Karpas-422 (cell line): Measurements from ENCODE around the gene RNF7. TPM values are rescaled to one million over a fixed set of nuclear protein-coding genes. Genes with fewer than 3 reads are reported as not detected.

Experiments
- DNase-seq: peaks from one replicate; pipeline ENCODE4 v3.0.0-alpha.2; 2015
- H2AFZ ChIP-seq: fragments of 200-600 bp; sonication (generic); 2 replicates; pipeline ENCODE4 v1.6.1; 2014; ENCODE audit warnings: antibody characterized with exemption, low read length, mixed read lengths
- H3K27ac ChIP-seq: fragments of 200-600 bp; sonication (generic); 2 replicates; pipeline ENCODE4 v1.5.1; 2014; ENCODE audit warnings: mild to moderate bottlenecking, low read length, moderate library complexity
- H3K27me3 ChIP-seq: fragments of 200-600 bp; sonication (generic); 2 replicates; pipeline ENCODE4 v1.6.1; 2014; ENCODE audit warnings: low read length, mixed read lengths
- H3K36me3 ChIP-seq: fragments of 200-600 bp; sonication (generic); 2 replicates; pipeline ENCODE4 v1.6.1; 2014; ENCODE audit warnings: low read length, mixed read lengths; ENCODE audit not compliant: insufficient read depth
- H3K4me1 ChIP-seq: fragments of 200-600 bp; sonication (generic); 2 replicates; pipeline ENCODE4 v1.6.1; 2014; ENCODE audit warnings: mild to moderate bottlenecking, low read length, mixed read lengths
- H3K4me2 ChIP-seq: fragments of 200-600 bp; sonication (generic); 2 replicates; pipeline ENCODE4 v1.6.1; 2014; ENCODE audit warnings: low read length, low read depth, mild to moderate bottlenecking; ENCODE audit not compliant: poor library complexity, severe bottlenecking
- H3K4me3 ChIP-seq: fragments of 200-600 bp; sonication (generic); 2 replicates; pipeline ENCODE4 v1.5.1; 2014; ENCODE audit warnings: mild to moderate bottlenecking, antibody characterized with exemption, low read length, mixed read lengths
- H3K79me2 ChIP-seq: fragments of 200-600 bp; sonication (generic); 2 replicates; pipeline ENCODE4 v1.6.1; 2014; ENCODE audit warnings: mild to moderate bottlenecking, low read length, mixed read lengths
- H3K9ac ChIP-seq: fragments of 200-600 bp; sonication (generic); 2 replicates; pipeline ENCODE4 v1.6.0; 2014; ENCODE audit warnings: low read length
- H3K9me2 ChIP-seq: fragments of 200-600 bp; sonication (generic), shearing (Covaris generic); replicated peaks from 2 replicates; pipeline ENCODE4 v1.6.0; 2014; ENCODE audit warnings: mild to moderate bottlenecking, low read length, moderate library complexity; ENCODE audit not compliant: insufficient read depth
- H3K9me3 ChIP-seq: fragments of 300-700, 200-600 bp; sonication (generic); 2 replicates; pipeline ENCODE4 v1.6.1; 2014; ENCODE audit warnings: low read length, mixed read lengths
- H4K20me1 ChIP-seq: fragments of 200-600 bp; sonication (generic); 2 replicates; pipeline ENCODE4 v1.6.1; 2014; ENCODE audit warnings: mild to moderate bottlenecking, antibody characterized with exemption, low read length, low read depth; ENCODE audit not compliant: insufficient read depth
- total RNA-seq: library from RNA; depleted of rRNA; stranded (reverse); fragments of >200 nt; shearing (Covaris generic); gene quantifications from 2 replicates; pipeline ENCODE4 v1.2.3, GENCODE V29; 2014; ENCODE audit warnings: low replicate concordance

RNF7 gene
- total RNA-seq, 1 experiment from 2014 or later: 63.9 TPM

DNA sequence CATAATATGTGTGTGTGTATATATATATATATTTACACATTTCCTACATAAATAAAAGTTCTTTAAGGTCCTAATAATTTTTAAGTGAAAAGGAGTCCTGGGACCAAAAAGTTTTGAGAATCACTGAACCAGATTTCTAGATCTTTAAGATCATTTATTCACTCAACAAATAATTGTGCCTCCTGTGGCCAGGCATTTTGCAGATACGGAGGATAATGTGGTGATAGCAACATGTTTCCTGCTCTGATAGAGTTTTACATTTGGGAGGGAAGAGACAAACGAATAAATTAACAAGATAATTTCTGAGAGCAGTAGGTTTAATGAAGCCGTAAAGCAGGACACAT lies 448 bp upstream of the RNF7 start:
- H4K20me1 ChIP-seq: 0 out of 2 replicates have a peak, but pooled peaks cover 7% of the 10 kb centered on the region
- H3K79me2 ChIP-seq: peaks cover 45% of the 10 kb centered on the region
- peak overlapping the region; percentile 62 for H3K4me3 ChIP-seq
- no peaks in the 10 kb centered on the region for H3K9me2 ChIP-seq
- H3K27ac ChIP-seq: peak overlapping the region; percentile 59
- peak overlapping the region; percentile 86 for H3K4me2 ChIP-seq
- no peaks in the 10 kb centered on the region for H3K27me3 ChIP-seq
- H3K9ac ChIP-seq: peak overlapping the region; percentile 71
- peaks cover 31% of the 10 kb centered on the region for H3K4me1 ChIP-seq
- peak overlapping the region; percentile 92 for H2AFZ ChIP-seq
- H3K36me3 ChIP-seq: peaks cover 8% of the 10 kb centered on the region; the same call in 1 of the 2 replicates
- H3K9me3 ChIP-seq: no peaks in the 10 kb centered on the region
- no peak for DNase-seq

DNA sequence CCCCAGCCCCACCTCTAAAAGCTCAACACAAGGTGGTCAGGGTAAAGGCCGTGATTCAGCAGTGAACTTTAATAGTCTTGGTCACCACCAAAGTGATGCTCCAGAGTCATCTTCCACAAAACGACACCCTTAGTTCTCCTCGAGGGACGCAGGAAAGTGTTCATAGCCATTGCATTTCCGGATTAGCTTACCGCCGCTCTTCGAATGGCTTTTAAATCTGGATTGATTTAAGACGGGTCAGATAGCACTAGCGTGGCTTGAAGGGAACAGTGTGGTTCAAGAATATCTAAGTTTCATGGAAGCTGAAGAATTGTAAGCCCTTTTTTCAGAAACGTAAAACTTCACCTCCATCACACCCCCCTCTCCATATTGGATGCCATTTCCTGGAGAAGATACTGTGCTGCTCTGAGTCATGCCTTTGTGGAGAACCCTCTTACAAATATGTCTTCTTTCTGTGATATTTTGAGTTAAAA lies 829 bp downstream of the RNF7 start:
- H3K4me3 ChIP-seq: peak overlapping the region; percentile 85
- peak; percentile 75 for DNase-seq
- no peaks in the 10 kb centered on the region for H3K27me3 ChIP-seq
- peak overlapping the region; percentile 93 for H3K4me2 ChIP-seq
- peaks cover 58% of the 10 kb centered on the region for H3K79me2 ChIP-seq
- peaks cover 31% of the 10 kb centered on the region for H3K4me1 ChIP-seq
- peak overlapping the region; percentile 93 for H3K9ac ChIP-seq
- peak overlapping the region; percentile 52; the same call in 1 of the 2 replicates for H3K27ac ChIP-seq
- peaks cover 15% of the 10 kb centered on the region; the same call in 1 of the 2 replicates for H3K36me3 ChIP-seq
- no peaks in the 10 kb centered on the region for H3K9me2 ChIP-seq
- H4K20me1 ChIP-seq: peaks cover 15% of the 10 kb centered on the region
- H3K9me3 ChIP-seq: no peaks in the 10 kb centered on the region
- H2AFZ ChIP-seq: no peak overlapping the region

DNA sequence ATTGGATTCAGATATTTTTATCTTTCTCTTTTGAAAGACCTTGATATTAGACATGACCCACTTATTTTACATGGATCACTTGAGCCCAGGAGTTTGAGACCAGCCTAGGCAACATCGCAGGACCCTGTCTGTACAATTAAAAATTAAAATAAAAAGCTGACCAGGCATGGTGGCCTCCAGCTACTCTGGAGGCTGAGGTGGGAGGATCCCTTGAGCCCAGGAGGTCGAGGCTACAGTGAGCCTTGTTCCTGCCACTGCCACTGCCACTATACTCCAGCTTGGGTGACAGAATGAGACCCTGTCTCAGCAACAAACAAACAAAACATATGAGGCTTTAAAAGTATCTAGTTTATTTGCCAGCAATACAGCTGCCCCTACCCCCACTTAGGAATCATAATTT lies 1.6 kb downstream of the RNF7 start:
- DNase-seq: no peak
- Histone ChIP-seq H3K9me3 (no peaks in the 10 kb centered on the region), H3K4me2 (peak overlapping the region; percentile 93), H3K79me2 (peaks cover 66% of the 10 kb centered on the region), H2AFZ (no peak overlapping the region), H4K20me1 (peaks cover 23% of the 10 kb centered on the region), H3K36me3 (peaks cover 23% of the 10 kb centered on the region), H3K27me3 (no peaks in the 10 kb centered on the region), H3K9ac (peak overlapping the region; percentile 93), H3K4me1 (peaks cover 31% of the 10 kb centered on the region), H3K4me3 (peak overlapping the region; percentile 85), H3K9me2 (no peaks in the 10 kb centered on the region), H3K27ac (no peak overlapping the region)

DNA sequence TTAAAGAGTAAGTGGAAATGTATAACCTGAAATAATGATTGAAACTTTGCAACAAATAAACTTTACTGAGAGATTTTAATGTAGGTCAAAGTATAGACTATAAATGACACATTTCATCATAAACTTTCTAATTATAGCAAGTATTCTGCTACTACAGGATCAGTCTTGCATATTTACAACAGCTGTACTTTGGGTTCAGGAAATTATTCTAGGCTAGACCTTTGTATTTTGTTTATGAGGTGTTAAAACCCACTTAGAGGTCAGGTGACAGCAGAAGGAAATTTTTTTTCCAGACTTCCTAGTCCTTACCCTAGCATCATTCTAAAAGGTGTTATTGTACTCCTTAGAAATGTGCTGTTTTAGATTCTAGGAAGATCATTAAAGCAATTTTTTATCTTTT lies 2.3 kb downstream of the RNF7 start:
- Histone ChIP-seq H3K9me2 (no peaks in the 10 kb centered on the region), H3K27me3 (no peaks in the 10 kb centered on the region), H3K36me3 (peaks cover 29% of the 10 kb centered on the region), H3K4me2 (peak overlapping the region; percentile 93), H2AFZ (no peak overlapping the region), H4K20me1 (peaks cover 24% of the 10 kb centered on the region), H3K27ac (no peak overlapping the region), H3K9me3 (no peaks in the 10 kb centered on the region), H3K4me3 (peak overlapping the region; percentile 85; the same call in 1 of the 2 replicates), H3K4me1 (peaks cover 31% of the 10 kb centered on the region), H3K79me2 (peaks cover 70% of the 10 kb centered on the region), H3K9ac (peak overlapping the region; percentile 93; the same call in 1 of the 2 replicates)
- no peak for DNase-seq

DNA sequence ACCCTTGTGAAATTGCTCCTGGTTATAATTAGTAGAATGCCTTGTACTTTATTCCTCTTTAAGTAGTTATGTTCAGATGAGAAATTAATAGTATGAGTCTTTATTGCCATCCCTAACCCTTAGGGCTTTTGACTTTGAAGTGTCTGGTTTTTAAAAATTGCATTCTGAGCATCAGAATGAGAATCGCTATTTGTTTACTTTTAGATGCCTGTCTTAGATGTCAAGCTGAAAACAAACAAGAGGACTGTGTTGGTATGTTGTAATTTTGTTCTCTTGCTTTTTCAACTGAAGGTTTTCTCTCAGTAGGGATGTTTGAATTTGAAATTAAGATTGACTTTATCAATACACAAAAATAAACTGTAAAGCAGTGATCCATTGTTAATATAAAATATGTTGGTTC lies 5.2 kb downstream of the RNF7 start:
- Histone ChIP-seq H3K4me1 (peaks cover 21% of the 10 kb centered on the region), H3K79me2 (peaks cover 74% of the 10 kb centered on the region), H3K27ac (no peak overlapping the region), H3K36me3 (peaks cover 46% of the 10 kb centered on the region), H3K9ac (no peak overlapping the region), H3K27me3 (no peaks in the 10 kb centered on the region), H3K4me2 (no peak overlapping the region), H3K9me3 (no peaks in the 10 kb centered on the region), H2AFZ (no peak overlapping the region), H4K20me1 (peaks cover 24% of the 10 kb centered on the region), H3K9me2 (no peaks in the 10 kb centered on the region), H3K4me3 (no peak overlapping the region)
- no peak for DNase-seq

DNA sequence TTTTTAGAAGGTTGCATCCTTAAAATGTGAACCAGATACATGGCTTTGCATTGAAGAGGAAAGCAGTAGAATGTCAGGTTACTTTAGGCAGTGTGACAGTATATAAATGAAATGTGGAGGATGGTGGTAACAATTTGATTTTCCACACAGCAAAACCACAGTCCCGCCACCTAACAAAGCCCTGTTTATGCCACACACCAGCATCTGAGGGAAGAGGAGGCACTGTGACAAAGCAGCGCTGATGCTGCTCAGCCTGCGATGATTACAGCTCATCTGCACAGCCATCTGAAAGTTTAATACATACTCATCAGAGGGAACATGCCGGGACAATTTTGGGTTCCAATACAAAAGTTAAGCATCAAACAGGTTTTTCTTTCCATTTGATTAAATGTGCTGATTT lies 8.9 kb downstream of the RNF7 start:
- Histone ChIP-seq H4K20me1 (peaks cover 17% of the 10 kb centered on the region), H3K9me2 (no peaks in the 10 kb centered on the region), H3K9ac (no peak overlapping the region), H3K79me2 (peaks cover 37% of the 10 kb centered on the region), H2AFZ (no peak overlapping the region), H3K27ac (no peak overlapping the region), H3K36me3 (peaks cover 38% of the 10 kb centered on the region), H3K27me3 (no peaks in the 10 kb centered on the region), H3K4me2 (no peak overlapping the region), H3K9me3 (no peaks in the 10 kb centered on the region), H3K4me3 (no peak overlapping the region), H3K4me1 (no peaks in the 10 kb centered on the region)
- no peak for DNase-seq

DNA sequence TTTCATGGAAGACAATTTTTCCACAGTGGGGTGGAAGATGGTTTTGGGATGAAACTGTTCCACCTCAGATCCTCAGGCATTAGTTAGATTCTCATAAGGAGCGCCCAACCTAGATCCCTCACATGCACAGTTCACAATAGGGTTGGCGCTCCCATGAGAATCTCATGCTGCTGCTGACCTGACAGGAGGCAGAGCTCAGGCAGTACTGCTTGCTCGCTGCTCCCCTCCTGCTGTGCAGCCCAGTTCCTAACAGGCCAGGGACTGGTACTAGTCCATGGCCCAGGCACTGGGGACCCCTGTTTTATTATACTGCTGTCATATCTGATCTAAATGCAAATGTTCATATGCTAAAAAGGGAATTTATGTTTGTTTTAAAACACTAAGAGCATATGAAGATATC lies 15.3 kb downstream of the RNF7 start:
- no peaks in the 10 kb centered on the region for H3K27me3 ChIP-seq
- H3K79me2 ChIP-seq: no peaks in the 10 kb centered on the region
- no peak overlapping the region for H2AFZ ChIP-seq
- no peaks in the 10 kb centered on the region for H3K9me2 ChIP-seq
- no peaks in the 10 kb centered on the region; the same call in 1 of the 2 replicates for H3K36me3 ChIP-seq
- H3K9ac ChIP-seq: no peak overlapping the region
- no peak overlapping the region for H3K4me3 ChIP-seq
- no peaks in the 10 kb centered on the region for H3K9me3 ChIP-seq
- H4K20me1 ChIP-seq: no peaks in the 10 kb centered on the region
- DNase-seq: no peak
- H3K4me1 ChIP-seq: no peaks in the 10 kb centered on the region
- H3K4me2 ChIP-seq: no peak overlapping the region
- H3K27ac ChIP-seq: no peak overlapping the region

DNA sequence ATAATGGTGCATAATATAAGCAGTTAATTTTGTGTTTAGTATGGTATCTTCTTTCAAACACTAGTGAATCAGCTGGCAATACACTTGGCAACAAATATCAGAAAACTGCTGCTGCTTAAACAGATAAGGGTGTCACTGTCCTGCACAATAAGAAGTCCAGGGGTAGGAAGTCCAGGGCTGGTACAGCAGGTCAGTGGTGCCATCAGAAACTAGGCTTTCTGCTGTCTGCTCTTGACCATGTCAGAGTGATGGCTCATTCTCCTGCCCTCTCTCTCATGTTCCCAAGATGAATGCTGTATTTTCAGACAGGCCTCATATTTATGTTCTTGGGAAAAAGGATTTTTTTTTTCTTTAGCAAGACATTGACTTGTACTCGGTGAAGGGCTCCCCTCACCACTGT lies 15.9 kb downstream of the RNF7 start:
- no peak for DNase-seq
- no peak overlapping the region for H3K9ac ChIP-seq
- H2AFZ ChIP-seq: no peak overlapping the region

More for the DNA sequence above, 15.9 kb downstream of the RNF7 start:
- no peak overlapping the region for H3K4me3 ChIP-seq
- H3K9me3 ChIP-seq: no peaks in the 10 kb centered on the region
- H3K9me2 ChIP-seq: no peaks in the 10 kb centered on the region
- H3K27me3 ChIP-seq: no peaks in the 10 kb centered on the region
- H3K27ac ChIP-seq: no peak overlapping the region
- no peaks in the 10 kb centered on the region for H3K4me1 ChIP-seq
- H3K36me3 ChIP-seq: no peaks in the 10 kb centered on the region; the same call in 1 of the 2 replicates
- H3K79me2 ChIP-seq: no peaks in the 10 kb centered on the region
- H3K4me2 ChIP-seq: no peak overlapping the region
- H4K20me1 ChIP-seq: no peaks in the 10 kb centered on the region
